OCI-LY1 (cell line): ENCODE measurements around the gene SEC61G.

Experiments
- H2AFZ ChIP-seq: fragments of 200-600 bp; sonication (generic), shearing (Covaris generic); 2 replicates; pipeline ENCODE4 v1.6.0; 2014; ENCODE audit warnings: antibody characterized with exemption, mild to moderate bottlenecking, low read length
- H3F3A ChIP-seq: fragments of 200-600 bp; sonication (generic), shearing (Covaris generic); 2 replicates; pipeline ENCODE4 v1.6.0; 2014; ENCODE audit warnings: mild to moderate bottlenecking, antibody characterized with exemption, low read length, moderate library complexity; ENCODE audit not compliant: insufficient read depth
- H3K27ac ChIP-seq: fragments of 200-600 bp; sonication (generic); 2 replicates; pipeline ENCODE4 v1.5.1; 2014; ENCODE audit warnings: low read length, mixed run types, mild to moderate bottlenecking, low read depth; ENCODE audit not compliant: poor library complexity, severe bottlenecking
- H3K27me3 ChIP-seq: fragments of 200-600 bp; sonication (generic); 2 replicates; pipeline ENCODE4 v1.6.0; 2014; ENCODE audit warnings: antibody characterized with exemption, mild to moderate bottlenecking, low read length, moderate library complexity; ENCODE audit not compliant: insufficient read depth
- H3K36me3 ChIP-seq: fragments of 200-600 bp; sonication (generic); 2 replicates; pipeline ENCODE4 v1.6.1; 2014; ENCODE audit warnings: mild to moderate bottlenecking, antibody characterized with exemption, low read length, moderate library complexity, mixed read lengths; ENCODE audit not compliant: insufficient read depth
- H3K4me1 ChIP-seq: fragments of 200-600 bp; sonication (generic); 2 replicates; pipeline ENCODE4 v1.5.1; 2014; ENCODE audit warnings: mild to moderate bottlenecking, low read length, moderate library complexity; ENCODE audit not compliant: insufficient read depth, severe bottlenecking
- H3K4me2 ChIP-seq: fragments of 200-600 bp; sonication (generic), shearing (Covaris generic); 2 replicates; pipeline ENCODE4 v1.6.1; 2014; ENCODE audit warnings: low read length
- H3K4me3 ChIP-seq: fragments of 200-600 bp; sonication (generic); 2 replicates; pipeline ENCODE4 v1.5.1; 2014; ENCODE audit warnings: low read length, low read depth, mild to moderate bottlenecking, mixed read lengths; ENCODE audit not compliant: poor library complexity, severe bottlenecking
- H3K79me2 ChIP-seq: fragments of 200-600 bp; shearing (Covaris generic); 2 replicates; pipeline ENCODE4 v1.6.1; 2016; ENCODE audit warnings: mixed run types, low read length, mixed read lengths; ENCODE audit not compliant: insufficient read depth
- H3K9ac ChIP-seq: fragments of 200-600 bp; sonication (generic), shearing (Covaris generic); 2 replicates; pipeline ENCODE4 v1.6.1; 2014; ENCODE audit warnings: mild to moderate bottlenecking, low read length, mixed read lengths
- H3K9me2 ChIP-seq: fragments of 200-600 bp; sonication (generic), shearing (Covaris generic); 2 replicates; pipeline ENCODE4 v1.6.1; 2014; ENCODE audit warnings: low read depth, mild to moderate bottlenecking, low read length, mixed read lengths
- H3K9me3 ChIP-seq: fragments of 200-600 bp; shearing (Covaris generic); 2 replicates; pipeline ENCODE4 v1.6.1; 2014; ENCODE audit warnings: low read length, mixed read lengths
- H4K20me1 ChIP-seq: fragments of 200-600 bp; sonication (generic), shearing (Covaris generic); 2 replicates; pipeline ENCODE4 v1.6.0; 2016; ENCODE audit warnings: mild to moderate bottlenecking, low read length; ENCODE audit not compliant: insufficient read depth
- CTCF ChIP-seq: fragments of 200-600 bp; sonication (generic), shearing (Covaris generic); IDR thresholded peaks from 2 replicates; pipeline ENCODE4 v1.5.1; 2017; ENCODE audit warnings: mild to moderate bottlenecking, antibody characterized with exemption, low read length, moderate library complexity, mixed read lengths
- EZH2 ChIP-seq: fragments of 200-600 bp; sonication (generic), shearing (Covaris generic); IDR thresholded peaks from 2 replicates; pipeline ENCODE4 v1.8.0; 2017; ENCODE audit warnings: borderline replicate concordance, mixed run types, mild to moderate bottlenecking, antibody characterized with exemption, low read length, moderate library complexity, mixed read lengths

Gene SEC61G

GRCh38 chr7:54799792-54800191 lies 40.8 kb upstream of the SEC61G start:
- Histone ChIP-seq H3K4me1 (no peaks in the 10 kb centered on the region), H3F3A (no peaks in the 10 kb centered on the region), H3K9me3 (no peaks in the 10 kb centered on the region), H2AFZ (no peak overlapping the region), H3K27ac (no peak overlapping the region), H3K79me2 (no peaks in the 10 kb centered on the region), H3K9me2 (no peaks in the 10 kb centered on the region), H4K20me1 (no peaks in the 10 kb centered on the region), H3K4me2 (no peak overlapping the region), H3K27me3 (peaks cover 6% of the 10 kb centered on the region; the same call in 1 of the 2 replicates), H3K9ac (no peak overlapping the region), H3K4me3 (no peak overlapping the region), H3K36me3 (no peaks in the 10 kb centered on the region)
- TF ChIP-seq CTCF: no peak

DNA sequence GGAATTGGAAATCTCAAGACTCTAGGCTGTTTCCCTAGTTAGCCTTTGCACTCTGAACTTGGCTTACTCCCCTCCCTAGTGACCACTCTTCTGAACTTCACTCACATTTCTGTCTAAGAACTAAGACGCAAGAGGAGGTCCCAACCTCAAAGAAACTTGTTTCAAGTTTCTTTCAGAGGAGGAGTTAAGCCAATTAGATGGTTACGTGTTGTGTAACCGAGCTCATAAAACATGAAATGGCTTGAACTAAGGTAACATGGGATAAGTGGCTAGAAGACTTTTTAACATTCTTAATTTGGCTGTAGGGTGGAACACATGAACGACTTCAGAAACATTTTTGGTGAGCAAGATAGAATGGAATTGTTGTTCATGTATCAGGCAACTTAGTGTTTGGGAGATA lies 39.5 kb upstream of the SEC61G start:
- TF ChIP-seq EZH2 (no peak), CTCF (no peak)
- H4K20me1 ChIP-seq: no peaks in the 10 kb centered on the region
- H2AFZ ChIP-seq: no peak overlapping the region
- no peaks in the 10 kb centered on the region for H3K36me3 ChIP-seq
- H3K79me2 ChIP-seq: no peaks in the 10 kb centered on the region
- no peaks in the 10 kb centered on the region for H3K9me2 ChIP-seq
- H3F3A ChIP-seq: no peaks in the 10 kb centered on the region
- H3K9ac ChIP-seq: no peak overlapping the region
- no peak overlapping the region for H3K4me3 ChIP-seq
- peaks cover 6% of the 10 kb centered on the region; the same call in 1 of the 2 replicates for H3K27me3 ChIP-seq
- no peak overlapping the region for H3K4me2 ChIP-seq
- no peaks in the 10 kb centered on the region for H3K9me3 ChIP-seq
- H3K4me1 ChIP-seq: no peaks in the 10 kb centered on the region
- H3K27ac ChIP-seq: no peak overlapping the region

DNA sequence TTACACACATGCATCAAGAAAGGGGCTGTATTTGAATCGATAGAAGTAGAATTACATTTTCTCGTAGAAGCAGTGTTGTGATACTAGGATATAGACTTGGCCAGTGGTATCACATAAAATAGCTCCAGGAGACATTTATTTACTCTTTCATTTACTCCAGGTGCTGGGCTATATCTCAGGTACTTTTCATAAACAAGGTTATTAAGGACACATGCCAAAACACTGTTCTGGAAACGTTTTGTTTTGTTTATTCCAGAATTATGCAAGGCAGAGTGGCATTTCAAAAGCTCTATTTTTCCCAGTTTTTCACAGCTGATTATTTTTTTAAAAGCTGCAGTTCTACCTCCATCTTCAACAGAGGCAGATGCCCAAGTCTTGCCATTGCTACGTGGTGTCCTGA lies 37.8 kb upstream of the SEC61G start:
- TF ChIP-seq CTCF: no peak
- TF ChIP-seq EZH2: no peak
- H4K20me1 ChIP-seq: no peaks in the 10 kb centered on the region
- no peaks in the 10 kb centered on the region for H3K36me3 ChIP-seq
- no peaks in the 10 kb centered on the region for H3K4me1 ChIP-seq
- H3K9me2 ChIP-seq: no peaks in the 10 kb centered on the region
- peaks cover 6% of the 10 kb centered on the region; the same call in 1 of the 2 replicates for H3K27me3 ChIP-seq
- H2AFZ ChIP-seq: no peak overlapping the region
- H3F3A ChIP-seq: no peaks in the 10 kb centered on the region
- no peaks in the 10 kb centered on the region for H3K9me3 ChIP-seq
- H3K79me2 ChIP-seq: no peaks in the 10 kb centered on the region
- no peak overlapping the region for H3K4me3 ChIP-seq
- no peak overlapping the region for H3K4me2 ChIP-seq
- no peak overlapping the region for H3K27ac ChIP-seq
- no peak overlapping the region for H3K9ac ChIP-seq
